WERI-Rb-1 (cell line): Measurements from ENCODE around the gene CEP76.
A peak's percentile ranks its signal among the peaks of the same experiment; 100 is the strongest.

Experiments used
- DNase-seq: peaks from one replicate; pipeline ENCODE4 v3.0.0-alpha.2; 2020
- H3K27ac ChIP-seq: fragments of 250-450 bp; sonication (Bioruptor Pico); 2 replicates; pipeline ENCODE4 v1.5.1; 2020; ENCODE audit warnings: mild to moderate bottlenecking, moderate library complexity
- H3K27me3 ChIP-seq: fragments of 250-450 bp; sonication (Bioruptor Pico); 2 replicates; pipeline ENCODE4 v1.5.1; 2021; ENCODE audit warnings: mild to moderate bottlenecking, low read depth, moderate library complexity; ENCODE audit not compliant: insufficient read depth, severe bottlenecking
- H3K36me3 ChIP-seq: fragments of 250-450 bp; sonication (Bioruptor Pico); 2 replicates; pipeline ENCODE4 v1.5.1; 2020; ENCODE audit warnings: mild to moderate bottlenecking, moderate library complexity
- H3K4me3 ChIP-seq: 2 replicates; pipeline ENCODE4 v1.5.1; 2011; ENCODE audit warnings: low read depth, mild to moderate bottlenecking, control low read depth, low read length
- H3K9me3 ChIP-seq: fragments of 250-450 bp; sonication (Bioruptor Pico); 2 replicates; pipeline ENCODE4 v1.5.1; 2021; ENCODE audit warnings: mild to moderate bottlenecking, moderate library complexity; ENCODE audit not compliant: severe bottlenecking
- CTCF ChIP-seq: IDR thresholded peaks from 2 replicates; pipeline ENCODE4 v1.5.1; 2011; ENCODE audit warnings: low read depth, mild to moderate bottlenecking, control low read depth, inconsistent platforms, low read length

Gene CEP76

DNA sequence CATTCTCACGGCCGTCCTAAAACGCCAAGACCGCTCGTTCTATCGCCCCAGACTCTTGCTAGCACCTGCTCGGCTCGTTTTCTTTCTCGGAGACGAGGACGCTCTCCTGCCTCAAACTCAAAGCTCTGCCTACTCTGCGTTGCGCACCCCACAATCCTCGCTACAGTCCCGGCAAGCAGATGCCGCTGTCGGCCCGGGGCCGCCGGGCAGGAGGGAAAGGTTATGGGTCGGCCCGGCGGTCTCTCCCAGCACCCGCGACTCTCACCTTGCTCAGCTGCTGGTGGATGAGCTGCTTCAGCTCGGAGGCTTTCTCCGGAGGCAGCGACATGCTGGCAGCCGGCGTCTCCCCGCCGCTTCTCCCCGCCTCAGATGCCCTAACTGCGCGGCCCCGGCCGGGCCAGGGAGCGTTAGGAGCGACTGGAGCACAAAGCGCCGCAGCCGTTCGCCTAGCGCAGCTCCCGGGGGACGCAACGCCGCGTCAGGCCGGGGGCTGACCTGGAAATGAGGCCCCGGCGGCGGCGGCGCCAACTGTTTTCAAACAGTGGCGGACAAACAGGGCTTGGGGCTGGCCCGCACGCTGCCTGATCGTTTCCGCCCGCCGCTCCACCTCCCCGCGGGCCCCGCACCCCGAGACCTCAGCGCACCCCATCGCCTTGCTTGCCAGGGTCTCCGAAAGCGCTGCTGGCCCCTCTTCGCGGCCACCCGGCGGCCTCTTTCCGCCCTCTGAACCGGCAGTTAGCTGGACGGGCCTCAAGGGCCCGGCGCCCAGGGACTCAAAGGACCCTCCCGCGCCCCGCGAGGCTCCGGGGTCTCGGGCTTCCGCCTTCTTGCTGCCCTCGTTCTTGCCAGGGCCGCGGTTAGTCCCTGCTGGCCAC, at the start of gene CEP76, which contains the start of gene PSMG2:
Gene CEP76 (minus strand): TSS at position 503 of the 875 bp plus-strand sequence. CDS start 175 bp downstream, at position 328.
Gene PSMG2 (plus strand): TSS at position 822 of the 875 bp plus-strand sequence. CDS start 66 bp downstream, outside the sequence.
- DNase-seq, result peak; percentile 90
- H3K36me3 ChIP-seq, result peaks cover 52% of the 10 kb centered on the region
- TF ChIP-seq CTCF, result no peak

DNA sequence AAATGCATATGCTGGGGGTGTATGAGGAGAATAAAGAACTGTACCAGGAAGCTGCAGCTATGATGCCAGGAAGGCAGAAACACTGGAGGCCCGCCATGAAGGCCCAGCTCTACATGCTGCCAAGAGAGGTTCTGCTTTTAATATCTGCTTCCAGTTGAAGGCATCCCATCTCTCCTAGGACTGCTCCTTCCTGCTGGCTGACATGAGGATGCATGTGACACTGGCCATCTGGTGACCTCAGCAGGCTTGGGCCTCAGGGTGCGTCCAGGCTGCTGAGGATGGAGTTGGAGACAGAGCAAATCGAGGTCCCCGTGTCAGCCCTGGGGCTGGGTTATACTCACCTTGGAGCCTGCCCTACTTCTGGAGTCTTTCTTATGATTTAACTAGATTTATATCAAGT, 49.4 kb upstream of the CEP76 start:
- H3K36me3 ChIP-seq, result no peaks in the 10 kb centered on the region
- H3K27ac ChIP-seq, result no peak overlapping the region
- H3K4me3 ChIP-seq, result no peak overlapping the region
- TF ChIP-seq CTCF, result no peak
- H3K27me3 ChIP-seq, result no peaks in the 10 kb centered on the region
- peak; percentile 20 for DNase-seq
- H3K9me3 ChIP-seq, result no peaks in the 10 kb centered on the region

More for the DNA sequence above, at the start of gene CEP76, which contains the start of gene PSMG2:
- Histone ChIP-seq H3K4me3 (peak within 1 kb of the TSS; percentile 99), H3K27me3 (no peaks in the 10 kb centered on the region), H3K27ac (peak within 1 kb of the TSS; percentile 99), H3K9me3 (no peaks in the 10 kb centered on the region)

- Histone ChIP-seq H3K4me3 (no peak overlapping the region), H3K27ac (no peak overlapping the region), H3K27me3 (no peaks in the 10 kb centered on the region), H3K9me3 (no peaks in the 10 kb centered on the region), H3K36me3 (no peaks in the 10 kb centered on the region)
- DNase-seq, result no peak
- 0 out of 2 replicates have a peak, but pooled peaks have one; percentile 18 for TF ChIP-seq CTCF
Observed at GRCh38 chr18:12751503-12751884, 49.0 kb upstream of the CEP76 start.

DNA sequence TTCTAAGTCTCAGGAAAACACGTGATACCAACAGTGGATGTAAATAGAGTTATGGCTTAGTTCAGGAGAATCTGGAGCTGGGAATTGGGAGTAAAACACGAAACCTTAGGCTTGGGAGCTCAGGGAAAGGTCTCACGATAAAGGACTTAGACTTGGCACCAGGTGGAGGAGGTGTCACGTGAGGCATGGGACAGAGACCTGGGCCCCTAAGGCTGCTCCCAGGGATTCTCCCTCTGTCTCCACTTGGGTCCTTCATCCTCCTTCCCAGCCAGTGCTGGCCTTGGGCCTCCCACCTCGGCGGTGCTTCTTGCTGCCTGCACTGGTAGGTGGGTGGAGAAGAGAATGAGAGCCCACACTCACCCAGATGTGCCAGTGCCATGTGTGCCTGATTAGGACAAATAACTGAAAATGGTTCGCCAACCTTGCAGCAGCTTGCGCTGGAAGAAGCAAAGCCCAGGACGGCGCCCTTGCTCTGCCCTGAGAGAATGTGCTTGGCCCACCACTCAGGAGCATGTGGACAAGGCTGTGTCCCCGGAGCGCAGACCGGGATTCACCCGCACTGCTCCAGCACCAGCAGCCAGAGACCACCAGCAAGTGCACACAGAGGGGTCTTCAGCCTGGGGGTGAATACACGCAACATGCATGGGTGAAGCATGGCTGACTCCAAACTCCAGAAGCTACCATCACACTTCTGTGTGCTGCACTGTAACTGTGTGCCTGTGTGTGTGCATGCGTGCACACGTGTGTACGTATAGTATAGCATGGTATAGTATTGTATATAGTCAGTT, 48.4 kb upstream of the CEP76 start:
- no peaks in the 10 kb centered on the region for H3K9me3 ChIP-seq
- no peak overlapping the region for H3K27ac ChIP-seq
- no peaks in the 10 kb centered on the region for H3K27me3 ChIP-seq
- no peak for DNase-seq
- no peaks in the 10 kb centered on the region for H3K36me3 ChIP-seq
- no peak for TF ChIP-seq CTCF
- no peak overlapping the region for H3K4me3 ChIP-seq

- no peak for TF ChIP-seq CTCF
- Histone ChIP-seq H3K9me3 (no peaks in the 10 kb centered on the region), H3K4me3 (no peak overlapping the region), H3K36me3 (no peaks in the 10 kb centered on the region), H3K27ac (no peak overlapping the region), H3K27me3 (no peaks in the 10 kb centered on the region)
- no peak for DNase-seq
Observed at GRCh38 chr18:12750076-12750714, 47.7 kb upstream of the CEP76 start.
